DND-41 (cell line): Measurements from ENCODE around the gene FRMD8.

Experiments used
- ATAC-seq: fragments of 200-7000 bp; cut with Tn5 transposase; 3 replicates; pipeline ENCODE4 v1.9.1; 2021; ENCODE audit warnings: low read depth; ENCODE audit not compliant: insufficient read depth
- DNase-seq: peaks from one replicate; pipeline ENCODE4 v3.0.0-alpha.2; 2020
- H2AFZ ChIP-seq: 2 replicates; pipeline ENCODE4 v1.6.0; 2012; ENCODE audit warnings: low read depth, low read length
- H3K27ac ChIP-seq: 2 replicates; pipeline ENCODE4 v1.5.1; 2012; ENCODE audit warnings: low read length, inconsistent platforms
- H3K27me3 ChIP-seq: fragments of 200-600 bp; sonication (generic); 2 replicates; pipeline ENCODE4 v1.6.0; 2012; ENCODE audit warnings: low read length, mild to moderate bottlenecking, inconsistent platforms; ENCODE audit not compliant: insufficient read depth, poor library complexity
- H3K36me3 ChIP-seq: 2 replicates; pipeline ENCODE4 v1.5.1; 2012; ENCODE audit warnings: low read length, inconsistent platforms; ENCODE audit not compliant: insufficient read depth
- H3K4me1 ChIP-seq: 2 replicates; pipeline ENCODE4 v1.5.1; 2012; ENCODE audit warnings: mild to moderate bottlenecking, low read length; ENCODE audit not compliant: insufficient read depth
- H3K4me2 ChIP-seq: 2 replicates; pipeline ENCODE4 v1.6.0; 2012; ENCODE audit warnings: mild to moderate bottlenecking, moderate library complexity, low read length, inconsistent platforms; ENCODE audit not compliant: insufficient read depth
- H3K4me3 ChIP-seq, 2 experiments: fragments of 200-600 bp in 1 of 2; shearing (Covaris generic) in 1 of 2; 2 replicates each; pipeline ENCODE4 v1.5.1; 2012 to 2016; ENCODE audit warnings: inconsistent platforms in 2 of 2, low read length in 2 of 2, mild to moderate bottlenecking in 2 of 2, low read depth in 1 of 2, moderate library complexity in 1 of 2
- H3K79me2 ChIP-seq: 2 replicates; pipeline ENCODE4 v1.6.0; 2012; ENCODE audit warnings: low read length, inconsistent platforms; ENCODE audit not compliant: insufficient read depth
- H3K9ac ChIP-seq: 2 replicates; pipeline ENCODE4 v1.6.0; 2012; ENCODE audit warnings: low read depth, mild to moderate bottlenecking, inconsistent platforms, low read length, moderate library complexity
- H3K9me3 ChIP-seq: 2 replicates; pipeline ENCODE4 v1.5.1; 2012; ENCODE audit warnings: low read length, moderate library complexity, mild to moderate bottlenecking, inconsistent platforms; ENCODE audit not compliant: insufficient read depth, severe bottlenecking
- H4K20me1 ChIP-seq: 2 replicates; pipeline ENCODE4 v1.6.0; 2012; ENCODE audit warnings: low read length; ENCODE audit not compliant: insufficient read depth
- EZH2 ChIP-seq: IDR thresholded peaks from 3 replicates; pipeline ENCODE4 v1.6.1; 2012; ENCODE audit warnings: borderline replicate concordance, low read depth, mild to moderate bottlenecking, moderate library complexity, low read length, inconsistent platforms; ENCODE audit not compliant: severe bottlenecking
- TF ChIP-seq, protein P1 (sequence below): IDR thresholded peaks from 2 replicates; pipeline ENCODE4 v1.5.1; 2012; ENCODE audit warnings: borderline replicate concordance, low read length, moderate library complexity, mild to moderate bottlenecking; ENCODE audit not compliant: poor library complexity, severe bottlenecking; ENCODE audit errors: extremely low read depth

The FRMD8 gene

DNA sequence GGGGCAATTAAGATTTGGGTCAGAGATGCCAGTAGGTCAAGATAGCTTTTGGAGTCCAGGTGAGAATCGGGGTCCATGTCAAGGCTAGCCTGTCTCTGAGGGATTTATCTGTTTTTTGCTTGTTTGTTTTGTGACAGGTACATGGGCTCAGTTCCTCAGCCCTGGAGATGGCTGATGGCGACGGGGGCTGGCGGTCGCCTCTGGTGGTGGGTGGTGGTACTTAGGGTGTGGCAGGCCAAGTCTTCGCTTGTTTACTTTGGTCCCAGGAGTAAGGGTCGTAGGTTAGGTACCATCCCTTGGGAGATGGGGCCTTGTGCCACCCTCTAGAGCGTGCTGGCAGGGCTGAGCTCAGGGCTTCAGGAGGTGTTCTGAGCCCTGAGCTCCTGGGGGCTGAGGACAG lies 8.7 kb upstream of the FRMD8 start:
- ATAC-seq (no peak), DNase-seq (no peak)
- TF ChIP-seq, protein P1, sequence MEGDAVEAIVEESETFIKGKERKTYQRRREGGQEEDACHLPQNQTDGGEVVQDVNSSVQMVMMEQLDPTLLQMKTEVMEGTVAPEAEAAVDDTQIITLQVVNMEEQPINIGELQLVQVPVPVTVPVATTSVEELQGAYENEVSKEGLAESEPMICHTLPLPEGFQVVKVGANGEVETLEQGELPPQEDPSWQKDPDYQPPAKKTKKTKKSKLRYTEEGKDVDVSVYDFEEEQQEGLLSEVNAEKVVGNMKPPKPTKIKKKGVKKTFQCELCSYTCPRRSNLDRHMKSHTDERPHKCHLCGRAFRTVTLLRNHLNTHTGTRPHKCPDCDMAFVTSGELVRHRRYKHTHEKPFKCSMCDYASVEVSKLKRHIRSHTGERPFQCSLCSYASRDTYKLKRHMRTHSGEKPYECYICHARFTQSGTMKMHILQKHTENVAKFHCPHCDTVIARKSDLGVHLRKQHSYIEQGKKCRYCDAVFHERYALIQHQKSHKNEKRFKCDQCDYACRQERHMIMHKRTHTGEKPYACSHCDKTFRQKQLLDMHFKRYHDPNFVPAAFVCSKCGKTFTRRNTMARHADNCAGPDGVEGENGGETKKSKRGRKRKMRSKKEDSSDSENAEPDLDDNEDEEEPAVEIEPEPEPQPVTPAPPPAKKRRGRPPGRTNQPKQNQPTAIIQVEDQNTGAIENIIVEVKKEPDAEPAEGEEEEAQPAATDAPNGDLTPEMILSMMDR: no peak
- no peak for TF ChIP-seq EZH2
- H4K20me1 ChIP-seq: no peaks in the 10 kb centered on the region
- H3K36me3 ChIP-seq: no peaks in the 10 kb centered on the region
- H3K4me3 ChIP-seq: no peak overlapping the region
- H2AFZ ChIP-seq: no peak overlapping the region
- no peak overlapping the region for H3K4me2 ChIP-seq
- peaks cover 24% of the 10 kb centered on the region for H3K4me1 ChIP-seq
- no peaks in the 10 kb centered on the region for H3K27me3 ChIP-seq
- no peak overlapping the region for H3K27ac ChIP-seq
- H3K9me3 ChIP-seq: no peaks in the 10 kb centered on the region
- peaks cover 15% of the 10 kb centered on the region for H3K79me2 ChIP-seq
- H3K9ac ChIP-seq: no peak overlapping the region

DNA sequence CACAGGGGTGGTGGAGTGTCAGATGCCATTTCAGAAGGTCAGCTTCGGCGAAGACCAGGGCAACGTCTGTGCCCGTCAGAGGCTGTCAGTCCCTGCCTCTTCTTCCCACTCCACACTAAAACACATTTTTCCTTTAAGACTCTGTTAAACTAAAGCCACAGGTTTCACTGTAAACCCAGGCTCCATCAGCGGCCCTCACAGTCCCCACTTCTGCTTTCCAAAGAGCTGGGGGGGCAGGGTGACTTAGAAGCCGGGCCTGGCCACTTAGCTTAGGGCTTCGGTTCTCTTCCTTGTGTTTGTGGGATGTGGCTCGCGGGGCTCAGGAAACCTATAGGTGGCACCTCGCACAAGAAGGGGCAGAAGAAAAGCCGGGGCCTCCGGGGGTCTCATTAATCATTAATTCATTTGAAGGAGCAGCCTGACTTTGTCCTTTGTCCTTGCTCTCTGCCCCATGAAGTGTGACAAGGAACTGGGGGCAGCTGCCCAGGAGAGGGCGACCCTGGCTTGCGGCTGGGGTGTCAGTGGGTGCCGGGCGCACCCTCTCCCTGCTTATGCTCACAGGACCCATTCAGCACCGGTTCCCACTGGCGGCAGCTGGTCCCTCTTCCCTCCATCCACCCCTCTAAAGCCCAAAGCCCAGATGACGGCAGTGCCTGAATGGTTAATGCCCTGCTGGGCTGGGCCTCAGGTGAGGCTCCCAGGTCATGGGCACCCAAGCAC lies 8.1 kb upstream of the FRMD8 start:
- Histone ChIP-seq H3K9me3 (no peaks in the 10 kb centered on the region), H3K4me3 (no peak overlapping the region), H3K9ac (no peak overlapping the region), H3K4me2 (no peak overlapping the region), H3K36me3 (no peaks in the 10 kb centered on the region), H3K4me1 (peaks cover 30% of the 10 kb centered on the region), H3K27me3 (no peaks in the 10 kb centered on the region), H3K27ac (no peak overlapping the region), H2AFZ (no peak overlapping the region), H3K79me2 (peaks cover 21% of the 10 kb centered on the region), H4K20me1 (no peaks in the 10 kb centered on the region)
- DNase-seq (no peak), ATAC-seq (no peak)
- TF ChIP-seq, protein P1: peak; percentile 29
- no peak for TF ChIP-seq EZH2

DNA sequence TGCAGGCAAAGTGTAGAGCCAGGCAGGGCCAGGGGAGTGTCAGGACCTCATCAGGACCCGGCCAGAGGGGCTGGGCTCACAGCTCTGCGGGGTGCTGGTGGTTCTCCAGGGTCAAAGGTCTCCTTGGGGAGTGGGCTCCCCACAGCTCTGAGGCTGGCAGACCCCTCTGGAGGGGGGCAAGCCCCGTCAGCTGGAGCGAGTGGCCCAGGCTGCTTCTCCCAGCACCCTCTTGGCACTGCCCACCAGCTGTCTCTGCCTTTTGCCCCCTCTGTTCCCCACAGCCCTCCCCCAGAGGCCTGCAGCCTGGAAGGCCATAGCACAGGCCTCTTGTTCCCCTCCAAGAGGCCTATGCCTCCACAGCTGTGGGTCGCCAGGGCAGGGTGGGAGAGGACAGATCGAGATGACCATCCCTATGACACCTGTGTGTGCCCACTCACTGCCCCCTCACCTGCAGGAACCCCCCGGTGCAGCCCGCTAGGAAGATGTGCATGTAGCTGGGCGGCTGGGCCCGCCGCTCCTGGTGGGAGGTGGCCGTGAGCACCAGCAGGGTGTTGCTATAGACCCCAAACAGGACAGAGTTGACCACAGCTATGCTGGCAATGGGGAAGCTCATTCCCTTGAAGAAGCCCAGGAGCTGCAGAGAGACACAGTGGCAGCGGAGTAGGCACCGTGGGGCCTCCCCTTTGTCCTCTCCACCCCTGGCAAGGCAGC lies 7.4 kb upstream of the FRMD8 start:
- TF ChIP-seq, protein P1: no peak
- no peak for TF ChIP-seq EZH2
- no peaks in the 10 kb centered on the region for H4K20me1 ChIP-seq
- DNase-seq: no peak
- H3K4me3 ChIP-seq: no peak overlapping the region
- H2AFZ ChIP-seq: no peak overlapping the region
- H3K36me3 ChIP-seq: no peaks in the 10 kb centered on the region
- H3K27ac ChIP-seq: no peak overlapping the region
- no peaks in the 10 kb centered on the region for H3K27me3 ChIP-seq
- H3K4me1 ChIP-seq: peaks cover 37% of the 10 kb centered on the region
- H3K9me3 ChIP-seq: no peaks in the 10 kb centered on the region
- no peak overlapping the region for H3K4me2 ChIP-seq
- peaks cover 26% of the 10 kb centered on the region for H3K79me2 ChIP-seq
- H3K9ac ChIP-seq: no peak overlapping the region
- no peak for ATAC-seq
